Hematopoietic multipotent progenitor cell (in vitro differentiated cells): Measurements from ENCODE around the gene COL23A1. TPM values are rescaled to one million over a fixed set of nuclear protein-coding genes. Genes with fewer than 3 reads are reported as not detected.
"Not testable (repeated sequence)": the region's sequence is repeated elsewhere in the genome, so short reads cannot be mapped to it uniquely, and the experiment has no call there.

Experiments used
- DNase-seq, 3 donors: peaks; one replicate each; pipeline ENCODE4 v3.0.0-alpha.2; 2011 to 2015; ENCODE audit warnings: low read depth in 2 of 3, low spot score in 2 of 3
- total RNA-seq: library from RNA; depleted of rRNA; stranded (reverse); fragments of >200 nt; gene quantifications from one replicate; pipeline ENCODE4 v1.2.3, GENCODE V29; 2012

The COL23A1 gene
- total RNA-seq, 1 donor: 0.27 TPM

DNA sequence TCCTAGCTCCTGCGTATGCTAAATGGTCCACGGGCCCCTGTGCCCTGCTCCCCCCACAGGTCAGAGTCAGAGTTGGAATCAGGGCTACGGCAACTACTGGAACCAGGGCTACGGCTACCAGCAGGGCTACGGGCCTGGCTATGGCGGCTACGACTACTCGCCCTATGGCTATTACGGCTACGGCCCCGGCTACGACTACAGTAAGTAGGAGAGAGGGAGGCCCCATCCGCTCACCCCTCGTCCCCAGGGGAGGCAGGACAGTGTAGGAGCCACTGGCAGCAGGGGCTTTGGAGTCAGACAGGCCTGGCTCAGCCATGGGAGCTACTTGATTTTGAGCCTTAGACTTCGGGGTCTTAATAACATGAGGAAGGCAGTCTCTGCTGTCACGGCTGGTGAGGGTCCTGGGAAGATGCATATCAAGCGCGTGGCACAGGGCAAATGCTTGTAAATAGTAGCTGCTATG, 380.1 kb downstream of the COL23A1 start:
- DNase-seq: no peak

DNA sequence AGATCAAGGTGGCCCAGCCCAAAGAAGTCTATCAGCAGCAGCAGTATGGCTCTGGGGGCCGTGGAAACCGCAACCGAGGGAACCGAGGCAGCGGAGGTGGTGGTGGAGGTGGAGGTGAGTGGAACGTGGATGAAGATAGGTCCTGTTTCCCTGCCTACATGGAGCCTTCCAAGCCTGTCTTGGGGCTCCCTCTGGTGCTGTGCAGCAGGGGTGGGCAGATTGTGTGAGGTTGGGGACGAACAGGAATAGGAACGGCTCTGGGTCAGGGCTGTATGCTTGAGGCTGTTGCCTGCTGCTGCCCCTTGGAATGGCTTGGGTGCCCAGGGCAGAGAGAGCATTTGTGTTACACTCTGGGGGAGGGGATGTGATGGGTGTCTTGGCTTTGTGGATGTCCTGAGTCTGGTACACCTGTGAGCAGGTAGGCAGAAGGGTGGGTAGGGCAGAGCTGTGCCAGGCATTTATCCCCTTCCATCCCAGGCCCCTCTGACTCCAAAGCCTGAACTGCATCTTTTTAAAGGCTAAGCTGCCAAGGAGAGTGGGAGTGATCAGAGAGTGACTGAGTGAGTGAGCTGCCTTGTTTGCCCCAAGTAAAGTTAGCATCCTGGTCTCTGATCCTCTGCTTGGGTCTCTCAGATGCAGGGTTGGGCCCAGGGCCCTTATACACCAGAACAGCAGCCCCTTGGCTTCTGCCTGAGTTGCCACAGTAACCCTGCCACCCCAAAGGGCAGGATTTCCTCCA, 380.7 kb downstream of the COL23A1 start:
- no peak for DNase-seq

DNA sequence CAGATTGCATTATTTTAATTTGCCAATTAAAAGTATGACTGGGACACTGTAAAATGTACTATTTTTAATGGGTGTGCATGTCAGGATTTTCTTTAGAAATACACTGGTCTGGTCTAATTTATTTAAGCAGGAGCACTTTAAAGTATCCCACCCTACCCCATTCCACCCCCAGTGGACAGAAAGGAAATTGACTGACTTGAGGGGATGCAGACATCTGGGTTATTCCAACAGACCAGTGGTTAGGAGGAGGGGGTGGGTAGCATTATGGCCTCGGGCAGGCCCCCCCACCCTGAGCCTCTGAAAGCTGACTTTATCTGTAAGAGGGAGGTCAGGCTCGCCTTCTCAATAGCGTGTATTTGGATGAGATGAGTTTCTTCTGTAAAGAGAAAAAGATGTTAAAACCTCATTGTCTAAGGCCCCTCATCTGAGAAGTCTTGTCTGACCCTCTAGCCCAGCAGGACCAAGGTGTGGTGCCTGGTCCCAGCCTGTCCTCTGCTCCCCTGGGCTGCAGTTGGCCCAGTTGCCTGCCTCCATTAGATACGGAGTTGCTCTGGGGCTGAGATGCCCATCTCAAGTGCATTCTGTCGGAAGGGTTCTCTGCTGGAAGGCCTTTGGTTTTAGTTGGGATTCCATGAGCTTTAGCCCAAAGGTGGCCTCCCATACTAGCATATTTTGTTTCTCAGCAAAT, 381.5 kb downstream of the COL23A1 start:
- peak in 1 of 3 donors; percentile 30 for DNase-seq

DNA sequence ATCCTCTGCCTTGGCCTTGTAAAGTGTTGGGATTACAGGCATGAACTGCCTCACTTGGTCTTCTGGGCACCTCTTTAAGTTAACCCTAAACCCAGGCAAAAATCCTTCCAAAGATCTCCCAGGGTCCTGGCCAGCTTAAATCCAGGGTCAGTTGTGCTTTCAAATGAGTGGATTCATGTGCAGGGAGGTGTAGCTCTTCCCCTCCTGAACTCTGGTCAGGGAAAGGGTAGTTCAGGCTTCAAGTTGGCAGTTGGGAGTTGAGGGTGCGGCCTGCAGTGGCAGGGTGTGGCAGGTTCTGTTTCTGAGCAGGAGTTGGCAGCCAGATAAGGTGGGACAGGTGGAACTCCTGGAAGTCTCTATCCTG, 382.3 kb downstream of the COL23A1 start:
- DNase-seq: no peak

DNA sequence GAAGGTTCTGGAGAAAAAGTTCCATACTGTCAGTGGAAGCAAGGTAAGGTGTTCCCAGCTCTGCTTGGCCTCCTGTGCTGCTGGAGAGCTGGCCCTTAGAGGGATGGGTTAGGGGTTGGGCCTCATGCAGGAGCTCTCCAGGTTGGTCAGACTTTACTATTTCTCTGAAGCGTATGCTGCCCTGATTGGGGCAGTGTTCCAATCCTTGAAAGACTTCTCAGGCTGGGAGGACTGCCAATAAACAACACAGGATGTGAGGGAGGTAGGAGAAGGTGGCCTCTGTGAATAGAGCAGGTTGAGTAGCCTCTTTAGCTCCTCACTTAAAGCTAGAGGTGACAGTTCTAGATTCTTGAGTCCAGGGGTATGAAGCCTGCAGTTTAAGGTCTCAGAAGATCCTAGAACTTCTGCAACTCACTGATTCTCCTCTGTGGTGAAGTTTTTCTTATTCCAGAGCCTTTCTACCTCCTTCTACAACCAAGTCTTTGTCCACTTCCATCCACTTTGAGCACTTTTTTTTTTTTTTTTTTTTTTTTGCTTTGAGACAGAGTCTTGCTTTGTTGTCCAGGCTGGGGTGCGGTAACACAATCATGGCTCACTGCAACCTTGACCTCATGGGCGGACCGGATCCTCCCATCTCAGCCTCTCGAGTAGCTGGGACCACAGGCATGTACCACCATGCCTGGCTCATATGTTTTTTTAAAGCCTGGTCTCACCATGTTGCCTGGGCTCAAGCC, 382.8 kb downstream of the COL23A1 start:
- DNase-seq: no peak

DNA sequence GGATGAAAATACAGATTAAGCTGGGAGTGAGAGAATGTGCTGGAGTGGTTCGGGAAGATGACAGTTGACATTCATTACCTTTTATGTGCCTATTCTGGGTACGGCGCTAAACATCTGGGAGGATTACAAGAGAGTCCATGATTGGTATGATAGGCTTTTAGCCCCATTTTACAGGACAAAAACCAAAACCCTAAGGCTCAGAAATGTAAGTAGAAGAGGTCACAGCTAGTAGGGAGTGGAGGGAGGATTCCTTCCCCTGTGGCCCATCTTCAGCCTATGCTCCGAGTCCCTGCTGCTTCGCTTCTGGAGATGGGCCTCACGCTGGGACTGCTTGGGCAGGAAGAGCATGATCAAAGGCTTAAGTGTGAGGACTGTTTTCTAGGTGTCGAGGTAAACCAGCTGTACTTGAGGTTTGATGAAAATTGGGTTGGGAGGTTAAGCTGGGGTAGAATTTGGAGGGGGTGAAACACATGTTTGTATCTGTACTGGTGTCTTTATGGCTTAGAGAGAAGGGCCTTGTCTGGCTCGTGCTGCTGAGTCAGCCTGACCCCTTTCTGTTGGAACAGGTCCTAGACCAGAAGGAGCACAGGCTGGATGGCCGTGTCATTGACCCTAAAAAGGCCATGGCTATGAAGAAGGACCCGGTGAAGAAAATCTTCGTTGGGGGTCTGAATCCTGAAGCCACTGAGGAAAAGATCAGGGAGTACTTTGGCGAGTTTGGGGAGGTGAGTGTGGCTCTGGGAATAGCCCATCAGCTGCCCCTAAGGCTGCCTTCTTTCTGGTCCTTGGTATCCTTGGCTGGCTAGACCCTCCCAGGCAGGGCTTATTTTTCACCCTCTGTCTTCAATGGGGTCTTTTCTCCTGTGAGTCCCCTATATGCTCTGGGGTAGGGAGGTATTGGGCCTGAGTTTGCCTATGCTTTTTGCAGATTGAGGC, 383.8 kb downstream of the COL23A1 start:
- DNase-seq: no peak

DNA sequence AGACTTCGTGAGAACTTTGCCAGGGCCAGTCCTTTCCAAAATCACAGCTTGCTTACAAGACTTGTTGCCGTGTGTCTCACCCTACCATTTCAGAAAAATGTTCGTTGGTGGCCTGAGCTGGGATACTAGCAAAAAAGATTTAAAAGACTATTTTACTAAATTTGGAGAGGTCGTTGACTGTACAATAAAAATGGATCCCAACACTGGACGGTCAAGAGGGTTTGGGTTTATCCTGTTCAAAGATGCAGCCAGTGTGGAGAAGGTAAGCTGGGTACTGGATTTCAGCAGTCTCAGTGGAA, 384.5 kb downstream of the COL23A1 start:
- no peak for DNase-seq

DNA sequence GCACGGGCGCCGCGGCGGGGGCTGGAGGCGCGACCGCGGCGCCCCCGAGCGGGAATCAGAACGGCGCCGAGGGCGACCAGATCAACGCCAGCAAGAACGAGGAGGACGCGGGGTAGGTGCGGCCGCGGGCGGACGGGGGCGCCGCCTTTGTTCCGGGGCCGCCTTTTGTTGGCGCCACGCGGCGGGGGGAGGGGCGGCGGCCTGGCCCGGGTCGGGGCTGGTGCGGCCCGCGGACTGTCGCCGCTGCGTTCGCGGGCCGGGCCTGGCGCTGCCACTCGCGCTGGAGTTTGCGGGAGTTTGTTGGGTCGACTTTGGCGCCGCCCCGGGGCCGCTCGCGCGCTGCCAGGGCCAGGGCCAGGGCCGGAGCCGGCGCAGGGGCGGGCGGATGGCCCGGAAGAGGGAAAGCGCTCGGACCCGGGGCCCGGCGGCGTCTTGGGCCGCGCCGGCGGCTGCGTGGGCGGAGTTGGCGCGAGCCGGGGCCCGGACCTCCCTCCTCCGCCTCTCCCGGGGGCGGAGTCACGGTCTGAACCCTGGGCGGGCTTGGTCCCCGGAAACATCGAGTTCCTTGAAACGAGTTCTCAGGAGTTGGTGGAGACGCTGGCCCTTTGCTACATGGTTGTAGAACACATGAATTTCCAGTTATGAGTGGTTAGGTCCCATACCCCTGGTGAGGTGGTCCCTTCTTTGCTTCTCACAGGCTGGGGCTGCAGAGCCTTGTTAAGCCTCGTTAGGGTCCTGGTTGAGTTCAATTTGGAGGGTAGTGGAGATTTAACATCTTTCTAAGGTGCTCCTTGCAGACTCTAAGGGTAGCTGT, 385.1 kb downstream of the COL23A1 start:
- peak; percentile 28 to 50 (median 31) for DNase-seq

DNA sequence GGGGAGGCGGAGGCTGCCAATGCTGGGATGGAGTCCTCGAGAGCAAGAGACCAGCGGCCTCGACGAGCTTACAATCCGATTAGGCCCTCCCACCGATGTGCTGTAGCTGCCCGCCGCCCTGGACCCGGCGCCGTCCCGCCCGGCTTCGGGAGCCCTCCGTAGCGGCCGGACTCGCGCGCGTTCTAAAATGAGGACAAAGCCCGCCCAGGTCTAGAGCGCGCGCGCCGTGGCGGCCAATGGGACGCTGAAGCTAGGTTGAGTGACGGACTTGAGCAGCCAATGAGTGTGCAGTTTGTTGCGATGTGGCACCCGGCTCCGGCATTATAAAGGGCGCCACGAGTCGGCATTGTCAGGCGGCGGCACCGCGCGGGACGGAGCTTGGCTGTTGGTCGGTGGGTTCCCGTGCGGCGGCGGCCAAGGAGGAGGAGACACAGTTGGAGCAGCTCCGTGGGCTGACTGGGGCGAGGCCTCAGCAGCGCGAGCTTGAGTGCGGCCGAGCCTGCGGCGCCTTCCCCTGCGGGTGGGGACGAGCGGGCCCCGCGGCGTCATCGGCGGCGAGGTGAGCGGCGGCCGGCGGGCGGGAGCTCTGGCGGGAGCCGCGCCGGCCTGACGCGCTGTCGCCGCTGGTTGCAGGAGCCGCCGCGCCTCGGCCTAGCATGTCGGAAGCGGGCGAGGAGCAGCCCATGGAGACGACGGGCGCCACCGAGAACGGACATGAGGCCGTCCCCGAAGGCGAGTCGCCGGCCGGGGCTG, 385.8 kb downstream of the COL23A1 start, which contains the start of gene HNRNPAB:
Gene HNRNPAB (plus strand): TSS at position 352 of the 753 bp plus-strand sequence. CDS start 305 bp downstream, at position 657.
- peak; percentile 96 to 97 (median 96) for DNase-seq

DNA sequence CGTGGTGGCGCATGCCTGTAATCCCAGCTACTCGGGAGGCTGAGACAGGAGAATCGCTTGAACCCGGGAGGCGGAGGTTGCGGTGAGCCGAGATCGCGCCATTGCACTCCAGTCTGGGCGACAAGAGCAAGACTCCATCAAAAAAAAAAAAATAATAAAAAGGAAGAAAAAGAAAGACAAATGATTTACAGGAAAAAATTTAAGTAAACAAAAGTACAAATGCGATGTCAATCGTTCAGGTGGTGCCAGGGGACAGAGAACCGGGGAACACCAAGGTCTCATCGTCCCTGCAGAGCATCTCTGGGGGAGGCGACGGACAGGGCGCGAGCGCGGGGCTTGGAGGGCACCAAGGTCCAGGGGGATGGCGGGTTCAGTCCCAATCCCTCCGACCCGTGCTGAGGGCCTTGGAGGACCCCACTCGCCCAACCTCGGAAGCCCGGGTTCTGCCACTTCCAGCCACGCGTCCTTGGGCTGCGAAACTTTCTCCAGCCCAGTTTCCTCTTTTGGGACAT, 386.5 kb downstream of the COL23A1 start:
- no peak for DNase-seq

DNA sequence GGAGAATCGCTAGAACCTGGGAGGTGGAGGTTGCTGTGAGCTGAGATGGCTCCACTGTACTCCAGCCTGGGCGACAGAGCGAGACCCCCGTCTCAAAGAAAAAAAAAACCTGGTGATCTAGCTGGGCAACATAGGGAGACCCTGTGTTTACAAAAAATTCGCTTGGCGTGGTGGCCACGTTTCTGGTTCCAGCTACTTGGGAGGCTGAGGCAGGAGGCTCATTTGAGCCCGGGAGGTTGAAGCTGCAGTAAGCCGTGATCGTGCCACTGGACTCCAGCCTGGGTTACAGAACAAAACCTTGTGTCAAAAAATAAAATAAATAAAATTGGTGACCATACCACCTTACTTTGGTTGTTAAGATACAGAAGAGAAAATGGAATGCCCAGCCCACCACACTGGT, 387.7 kb downstream of the COL23A1 start:
- DNase-seq: no peak

DNA sequence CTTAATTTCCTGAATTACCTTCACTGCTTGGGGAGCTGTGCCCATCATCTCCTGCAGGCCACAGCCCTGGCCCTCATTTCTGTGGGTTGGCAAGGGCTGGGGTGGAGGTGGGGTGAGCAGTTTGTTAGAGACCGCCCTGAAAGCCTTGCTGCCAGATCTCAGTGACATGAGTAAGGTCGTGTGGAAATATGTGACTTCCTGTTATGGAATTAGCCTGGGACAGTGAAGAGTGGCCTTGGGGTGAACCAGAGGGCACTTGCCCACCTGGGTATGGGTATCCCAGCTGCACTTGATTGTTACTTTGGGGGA, 388.3 kb downstream of the COL23A1 start:
- no peak for DNase-seq

DNA sequence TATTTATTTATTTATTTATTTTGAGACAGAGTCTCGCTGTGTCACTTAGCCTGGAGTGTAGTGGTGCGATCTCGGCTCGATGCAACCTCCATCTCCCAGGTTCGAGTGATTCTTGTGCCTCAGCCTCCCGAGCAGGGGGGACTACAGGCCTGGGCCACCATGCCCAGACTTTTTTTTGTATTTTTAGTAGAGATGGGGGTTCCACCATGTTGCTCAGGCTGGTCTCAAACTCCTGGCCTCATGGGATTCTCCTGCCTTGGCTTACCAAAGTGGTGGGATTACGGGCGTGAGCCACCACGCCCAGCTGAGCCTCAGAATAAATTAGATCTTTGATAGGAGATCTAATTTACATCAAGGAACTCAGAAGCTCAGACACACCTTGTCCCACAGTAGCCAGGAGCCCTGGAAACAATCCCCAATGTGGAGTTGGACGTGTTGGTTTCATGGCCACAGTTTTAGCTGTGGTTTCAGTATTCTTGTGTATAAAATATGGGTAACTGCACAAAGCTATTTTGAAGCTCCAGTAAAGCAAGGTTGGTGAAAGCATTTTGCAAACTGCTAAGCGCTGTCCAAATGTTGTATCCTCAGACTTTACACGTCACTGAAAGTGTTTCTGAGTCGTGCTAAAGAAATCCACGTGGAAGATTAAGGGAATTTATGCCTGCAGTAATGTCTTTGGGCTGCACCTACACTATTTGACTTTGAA, 388.8 kb downstream of the COL23A1 start:
- DNase-seq: no peak

DNA sequence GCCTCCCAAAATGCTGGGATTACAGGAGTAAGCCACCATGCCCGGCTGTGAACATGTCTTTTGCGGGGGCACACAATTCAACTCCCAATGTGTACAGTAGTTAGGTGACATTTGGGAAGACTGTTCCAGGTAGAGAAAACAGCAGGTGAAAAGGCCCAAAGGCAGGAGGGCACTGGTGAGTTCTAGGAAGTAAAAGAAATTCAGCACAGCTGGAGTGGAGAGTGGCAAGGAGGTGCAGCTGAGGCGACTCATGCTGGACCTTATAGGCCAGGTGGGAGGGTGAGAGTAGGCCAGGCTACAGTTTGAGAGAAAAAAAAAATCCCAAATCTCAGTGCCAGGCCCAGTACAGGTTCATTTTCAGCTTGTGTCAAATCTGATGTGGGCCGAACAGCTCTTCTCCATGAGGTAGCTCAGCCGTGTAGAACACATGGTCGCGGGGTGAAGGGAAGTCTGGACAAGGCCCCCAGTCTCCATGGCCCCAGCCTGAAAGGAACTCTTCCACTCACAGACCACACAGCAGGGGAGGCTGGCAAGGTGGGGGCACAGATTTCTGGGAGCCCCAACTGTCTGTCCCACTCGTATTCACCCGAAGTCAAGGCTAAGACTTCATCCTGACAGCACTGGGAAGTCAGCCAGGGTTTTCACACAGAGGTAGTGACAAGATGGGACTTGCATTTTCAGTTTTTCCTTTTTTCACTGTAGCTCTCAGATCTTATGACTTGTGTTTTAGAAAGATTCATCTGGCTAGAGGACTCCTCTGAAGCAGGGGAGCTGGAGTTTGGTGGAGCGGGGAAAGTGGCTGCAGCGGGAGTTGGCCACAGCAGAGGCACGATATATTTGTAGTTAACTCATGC, 390.4 kb downstream of the COL23A1 start:
- DNase-seq: no peak

DNA sequence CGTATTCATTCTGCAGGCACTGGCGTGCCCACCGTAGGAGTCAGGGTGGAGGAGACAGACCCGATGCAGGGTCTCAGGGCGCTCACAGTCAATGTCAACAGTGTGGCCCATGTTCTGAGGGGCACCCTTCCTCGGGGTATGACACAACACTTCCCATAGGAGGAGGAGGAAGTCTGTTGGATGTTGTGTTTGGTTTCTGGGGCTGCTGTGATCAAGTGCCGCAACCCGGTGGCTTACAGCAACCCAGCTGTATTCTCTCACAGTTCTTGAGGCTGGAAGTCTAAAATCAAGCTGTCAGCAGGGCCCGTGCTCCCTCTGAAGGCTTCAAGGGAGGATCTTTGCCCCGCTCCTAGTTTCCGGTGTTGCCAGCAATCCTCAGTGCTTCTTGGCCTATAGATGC, 391.5 kb downstream of the COL23A1 start:
- DNase-seq: no peak

DNA sequence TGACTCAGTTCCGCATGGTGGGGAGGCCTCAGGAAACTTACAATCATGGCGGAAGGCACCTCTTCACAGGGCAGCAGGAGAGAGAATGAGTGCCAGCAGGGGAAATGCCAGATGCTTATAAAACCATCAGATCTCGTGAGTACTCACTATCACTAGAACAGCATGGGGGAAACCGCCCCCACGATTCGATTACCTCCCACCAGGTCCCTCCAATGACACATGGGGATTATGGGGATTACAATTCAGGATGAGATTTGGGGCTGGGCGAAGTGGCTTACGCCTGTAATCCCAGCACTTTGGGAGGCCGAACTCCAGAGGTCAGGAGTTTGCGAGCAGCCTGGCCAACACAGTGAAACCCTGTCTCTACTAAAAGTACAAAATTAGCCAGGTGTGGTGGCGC, 392.0 kb downstream of the COL23A1 start:
- not testable (repeated sequence) for DNase-seq

DNA sequence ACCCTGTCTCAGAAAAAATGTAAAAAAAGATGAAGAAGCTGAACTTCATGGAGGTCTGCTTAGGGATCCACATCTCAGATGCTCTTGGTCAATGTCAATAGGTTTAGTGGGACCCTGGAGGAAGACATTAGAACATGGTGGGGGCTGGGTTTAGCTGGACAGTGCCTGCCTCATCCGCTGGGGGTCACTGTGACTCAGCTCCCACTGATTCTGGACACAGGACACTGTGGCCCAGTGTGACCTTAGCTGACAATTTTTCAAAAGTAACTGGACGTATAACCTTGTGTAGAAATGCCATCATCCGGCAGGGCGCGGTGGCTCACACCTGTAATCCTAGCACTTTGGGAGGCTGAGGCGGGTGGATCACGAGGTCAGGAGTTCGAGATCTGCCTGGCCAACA, 393.2 kb downstream of the COL23A1 start:
- DNase-seq: no peak
